Measurements from ENCODE around the gene TRIM27. TPM values are rescaled to one million over a fixed set of nuclear protein-coding genes. Genes with fewer than 3 reads are reported as not detected.

The TRIM27 gene
- polyA plus RNA-seq, 1 donor from 2014 or later: 79.7 TPM

DNA sequence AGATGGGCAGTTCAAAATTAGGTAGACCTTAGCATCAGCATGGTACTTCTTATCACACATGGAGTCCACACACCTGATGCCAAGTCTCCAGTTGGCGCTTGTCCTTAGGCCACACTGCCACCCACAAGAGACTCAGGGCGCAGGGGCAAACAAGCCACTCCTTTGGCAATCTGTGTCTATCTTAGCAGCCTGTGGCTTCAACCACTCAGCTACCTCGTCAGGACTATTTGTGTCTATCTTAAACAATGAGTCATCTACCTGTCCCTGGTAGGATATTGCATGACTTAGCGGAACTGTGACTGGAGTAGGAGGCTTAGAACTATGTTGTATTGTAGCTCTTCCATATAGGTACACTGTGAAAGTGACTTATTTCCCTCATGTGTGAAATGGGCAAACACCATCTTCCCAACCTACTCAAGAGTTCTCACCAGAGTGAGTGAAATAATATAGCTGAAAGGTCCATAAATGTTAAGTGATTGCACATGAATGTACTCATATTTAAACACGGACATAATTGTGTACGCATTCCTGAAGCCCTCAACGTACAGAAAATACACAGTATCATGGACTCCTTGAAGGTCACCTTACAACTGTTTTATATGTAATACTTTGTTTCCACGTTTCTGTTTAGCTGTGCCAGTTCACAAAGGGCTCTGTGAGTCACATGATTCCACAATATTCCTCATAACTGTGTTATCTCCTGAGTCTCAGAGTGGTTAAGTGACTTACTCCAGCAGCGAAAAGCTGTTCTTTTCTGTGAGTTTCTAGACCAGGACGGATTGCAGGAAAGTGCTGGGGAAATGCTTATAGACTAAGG lies 1.6 kb downstream of the TRIM27 start:
- H2AFZ ChIP-seq (ENCODE audit: low read depth, low read length): peak overlapping the region; percentile 91
- no peaks in the 10 kb centered on the region for H4K20me1 ChIP-seq (ENCODE audit: insufficient read depth)
- H3K4me2 ChIP-seq (ENCODE audit: low read length): peak overlapping the region; percentile 76
- H3F3A ChIP-seq (ENCODE audit: insufficient read depth, low read length, poor library complexity, severe bottlenecking): no peaks in the 10 kb centered on the region
- peaks cover 16% of the 10 kb centered on the region for H3K79me2 ChIP-seq (replicated peaks; ENCODE audit: insufficient read depth, low read length)
- H3K27me3 ChIP-seq (ENCODE audit: insufficient read depth, low read depth, low read length): no peaks in the 10 kb centered on the region
- no peaks in the 10 kb centered on the region for H3K9me2 ChIP-seq (ENCODE audit: insufficient read depth, low read length)
- no peaks in the 10 kb centered on the region for H3K36me3 ChIP-seq (ENCODE audit: insufficient read depth, low read length)
- H3K27ac ChIP-seq (ENCODE audit: low read length): peak overlapping the region; percentile 91
- TF ChIP-seq RAD21 (conservative IDR thresholded peaks at IDR 0.05) (no peak), TAF1 (IDR thresholded peaks at IDR 0.05; ENCODE audit: low read depth) (no peak), MXI1 (conservative IDR thresholded peaks at IDR 0.05; ENCODE audit: poor library complexity, severe bottlenecking) (no peak), POLR2AphosphoS5 (IDR thresholded peaks at IDR 0.05) (no peak), SMC3 (conservative IDR thresholded peaks at IDR 0.05; ENCODE audit: poor library complexity) (no peak), EP300 (conservative IDR thresholded peaks at IDR 0.05; ENCODE audit: poor library complexity, severe bottlenecking) (no peak), EZH2 (IDR thresholded peaks at IDR 0.05; ENCODE audit: borderline replicate concordance, insufficient read depth, low read length, poor library complexity, severe bottlenecking) (no peak)
- TF ChIP-seq, protein P1, sequence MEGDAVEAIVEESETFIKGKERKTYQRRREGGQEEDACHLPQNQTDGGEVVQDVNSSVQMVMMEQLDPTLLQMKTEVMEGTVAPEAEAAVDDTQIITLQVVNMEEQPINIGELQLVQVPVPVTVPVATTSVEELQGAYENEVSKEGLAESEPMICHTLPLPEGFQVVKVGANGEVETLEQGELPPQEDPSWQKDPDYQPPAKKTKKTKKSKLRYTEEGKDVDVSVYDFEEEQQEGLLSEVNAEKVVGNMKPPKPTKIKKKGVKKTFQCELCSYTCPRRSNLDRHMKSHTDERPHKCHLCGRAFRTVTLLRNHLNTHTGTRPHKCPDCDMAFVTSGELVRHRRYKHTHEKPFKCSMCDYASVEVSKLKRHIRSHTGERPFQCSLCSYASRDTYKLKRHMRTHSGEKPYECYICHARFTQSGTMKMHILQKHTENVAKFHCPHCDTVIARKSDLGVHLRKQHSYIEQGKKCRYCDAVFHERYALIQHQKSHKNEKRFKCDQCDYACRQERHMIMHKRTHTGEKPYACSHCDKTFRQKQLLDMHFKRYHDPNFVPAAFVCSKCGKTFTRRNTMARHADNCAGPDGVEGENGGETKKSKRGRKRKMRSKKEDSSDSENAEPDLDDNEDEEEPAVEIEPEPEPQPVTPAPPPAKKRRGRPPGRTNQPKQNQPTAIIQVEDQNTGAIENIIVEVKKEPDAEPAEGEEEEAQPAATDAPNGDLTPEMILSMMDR (IDR thresholded peaks at IDR 0.05; ENCODE audit: poor library complexity, severe bottlenecking): no peak
- peak overlapping the region; percentile 99 for H3K4me3 ChIP-seq (ENCODE audit: low read length)
- H3K9ac ChIP-seq (ENCODE audit: low read length): peak overlapping the region; percentile 83
- no peaks in the 10 kb centered on the region for H3K9me3 ChIP-seq (ENCODE audit: low read length)

DNA sequence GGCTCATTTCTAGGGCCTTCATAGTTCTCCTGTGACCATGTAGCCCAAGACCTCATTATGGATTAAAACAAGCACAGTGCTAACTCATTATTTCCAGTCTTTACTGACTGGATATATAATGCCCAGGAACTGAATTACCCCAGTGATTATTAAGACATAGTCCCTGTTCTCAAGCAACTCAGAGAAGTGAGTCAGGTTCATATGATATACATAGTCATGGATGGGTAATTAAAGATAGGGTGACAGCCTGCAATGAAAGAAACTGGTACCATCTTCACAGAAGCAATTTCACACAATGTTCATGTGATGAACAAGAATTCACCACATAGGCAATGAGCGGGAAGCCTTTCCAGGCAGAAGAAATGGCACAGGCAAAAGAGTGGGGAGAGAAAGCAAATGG lies 3.5 kb downstream of the TRIM27 start:
- Histone ChIP-seq H3K9me3 (ENCODE audit: low read length) (no peaks in the 10 kb centered on the region), H3K27me3 (ENCODE audit: insufficient read depth, low read depth, low read length) (no peaks in the 10 kb centered on the region), H3F3A (ENCODE audit: insufficient read depth, low read length, poor library complexity, severe bottlenecking) (no peaks in the 10 kb centered on the region), H3K79me2 (replicated peaks; ENCODE audit: insufficient read depth, low read length) (peaks cover 16% of the 10 kb centered on the region), H2AFZ (ENCODE audit: low read depth, low read length) (no peak overlapping the region), H4K20me1 (ENCODE audit: insufficient read depth) (no peaks in the 10 kb centered on the region), H3K4me2 (ENCODE audit: low read length) (no peak overlapping the region), H3K4me3 (ENCODE audit: low read length) (no peak overlapping the region), H3K9me2 (ENCODE audit: insufficient read depth, low read length) (no peaks in the 10 kb centered on the region), H3K27ac (ENCODE audit: low read length) (no peak overlapping the region), H3K36me3 (ENCODE audit: insufficient read depth, low read length) (no peaks in the 10 kb centered on the region), H3K9ac (ENCODE audit: low read length) (no peak overlapping the region)
- TF ChIP-seq RAD21 (conservative IDR thresholded peaks at IDR 0.05) (no peak), EZH2 (IDR thresholded peaks at IDR 0.05; ENCODE audit: borderline replicate concordance, insufficient read depth, low read length, poor library complexity, severe bottlenecking) (no peak), POLR2AphosphoS5 (IDR thresholded peaks at IDR 0.05) (no peak), TAF1 (IDR thresholded peaks at IDR 0.05; ENCODE audit: low read depth) (no peak), MXI1 (conservative IDR thresholded peaks at IDR 0.05; ENCODE audit: poor library complexity, severe bottlenecking) (no peak), EP300 (conservative IDR thresholded peaks at IDR 0.05; ENCODE audit: poor library complexity, severe bottlenecking) (no peak), SMC3 (conservative IDR thresholded peaks at IDR 0.05; ENCODE audit: poor library complexity) (no peak)
- TF ChIP-seq, protein P2, sequence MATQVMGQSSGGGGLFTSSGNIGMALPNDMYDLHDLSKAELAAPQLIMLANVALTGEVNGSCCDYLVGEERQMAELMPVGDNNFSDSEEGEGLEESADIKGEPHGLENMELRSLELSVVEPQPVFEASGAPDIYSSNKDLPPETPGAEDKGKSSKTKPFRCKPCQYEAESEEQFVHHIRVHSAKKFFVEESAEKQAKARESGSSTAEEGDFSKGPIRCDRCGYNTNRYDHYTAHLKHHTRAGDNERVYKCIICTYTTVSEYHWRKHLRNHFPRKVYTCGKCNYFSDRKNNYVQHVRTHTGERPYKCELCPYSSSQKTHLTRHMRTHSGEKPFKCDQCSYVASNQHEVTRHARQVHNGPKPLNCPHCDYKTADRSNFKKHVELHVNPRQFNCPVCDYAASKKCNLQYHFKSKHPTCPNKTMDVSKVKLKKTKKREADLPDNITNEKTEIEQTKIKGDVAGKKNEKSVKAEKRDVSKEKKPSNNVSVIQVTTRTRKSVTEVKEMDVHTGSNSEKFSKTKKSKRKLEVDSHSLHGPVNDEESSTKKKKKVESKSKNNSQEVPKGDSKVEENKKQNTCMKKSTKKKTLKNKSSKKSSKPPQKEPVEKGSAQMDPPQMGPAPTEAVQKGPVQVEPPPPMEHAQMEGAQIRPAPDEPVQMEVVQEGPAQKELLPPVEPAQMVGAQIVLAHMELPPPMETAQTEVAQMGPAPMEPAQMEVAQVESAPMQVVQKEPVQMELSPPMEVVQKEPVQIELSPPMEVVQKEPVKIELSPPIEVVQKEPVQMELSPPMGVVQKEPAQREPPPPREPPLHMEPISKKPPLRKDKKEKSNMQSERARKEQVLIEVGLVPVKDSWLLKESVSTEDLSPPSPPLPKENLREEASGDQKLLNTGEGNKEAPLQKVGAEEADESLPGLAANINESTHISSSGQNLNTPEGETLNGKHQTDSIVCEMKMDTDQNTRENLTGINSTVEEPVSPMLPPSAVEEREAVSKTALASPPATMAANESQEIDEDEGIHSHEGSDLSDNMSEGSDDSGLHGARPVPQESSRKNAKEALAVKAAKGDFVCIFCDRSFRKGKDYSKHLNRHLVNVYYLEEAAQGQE (IDR thresholded peaks at IDR 0.05; ENCODE audit: borderline replicate concordance): no peak
- TF ChIP-seq, protein P1 (IDR thresholded peaks at IDR 0.05; ENCODE audit: poor library complexity, severe bottlenecking): no peak
